HepG2 (cell line): Measurements from ENCODE around the gene SIN3A.

Source experiments
- AHDC1 ChIP-seq: sonication (generic); formaldehyde crosslinking; IDR thresholded peaks from 2 replicates; pipeline ENCODE4 v1.5.1; 2020; ENCODE audit warnings: mild to moderate bottlenecking, missing genetic modification reagents, borderline replicate concordance
- ATF3 ChIP-seq: sonication (generic); formaldehyde crosslinking; IDR thresholded peaks from 2 replicates; pipeline ENCODE4 v1.4.0; 2020; ENCODE audit warnings: missing genetic modification reagents
- CBX5 ChIP-seq: sonication (generic); formaldehyde crosslinking; IDR thresholded peaks from 2 replicates; pipeline ENCODE4 v1.4.0; 2020; ENCODE audit warnings: missing genetic modification reagents, borderline replicate concordance
- CREB1 ChIP-seq, 2 experiments: fragments of 450-650 bp in 1 of 2; IDR thresholded peaks; 2 replicates each; pipeline ENCODE4 v1.6.1; 2016 to 2017; ENCODE audit warnings: control low read depth in 1 of 2, mild to moderate bottlenecking in 1 of 2, missing compliant biosample characterization in 1 of 2, missing genetic modification characterization in 1 of 2
- CTCF ChIP-seq: sonication (generic); formaldehyde crosslinking; IDR thresholded peaks from 2 replicates; pipeline ENCODE4 v1.5.0; 2020; ENCODE audit warnings: mild to moderate bottlenecking, missing genetic modification reagents, moderate library complexity
- EP300 ChIP-seq, 3 experiments: sonication (generic) in 1 of 3; formaldehyde crosslinking in 1 of 3; IDR thresholded peaks; 2 replicates each; pipeline versions ENCODE4 v1.5.1 to v1.6.1; 2011 to 2020; ENCODE audit warnings: low read depth in 2 of 3, low read length in 2 of 3, borderline replicate concordance in 1 of 3, improper control_type of control experiment in 1 of 3, mild to moderate bottlenecking in 1 of 3, missing genetic modification reagents in 1 of 3, moderate library complexity in 1 of 3
- FLYWCH1 ChIP-seq: sonication (generic); formaldehyde crosslinking; IDR thresholded peaks from 2 replicates; pipeline ENCODE4 v1.8.1; 2023; ENCODE audit warnings: mild to moderate bottlenecking, missing genetic modification reagents
- PPARG ChIP-seq: conservative IDR thresholded peaks from 2 replicates; pipeline ENCODE4 v1.6.1; 2016; ENCODE audit warnings: missing biosample characterization, missing genetic modification reagents
- PRMT3 ChIP-seq: sonication (generic); formaldehyde crosslinking; IDR thresholded peaks from 2 replicates; pipeline ENCODE4 v1.8.1; 2022; ENCODE audit warnings: low read depth, mild to moderate bottlenecking, moderate library complexity, missing genetic modification reagents, borderline replicate concordance
- ZNF530 ChIP-seq: sonication (generic); formaldehyde crosslinking; IDR thresholded peaks from 2 replicates; pipeline ENCODE4 v1.5.0; 2020; ENCODE audit warnings: low read depth, mild to moderate bottlenecking, missing genetic modification reagents

- TF ChIP-seq CREB1 (IDR thresholded peaks at IDR 0.05) = no peak
- TF ChIP-seq CREB1 (CRISPR knock-in tag; IDR thresholded peaks at IDR 0.05) = no peak
- TF ChIP-seq ATF3 (CRISPR knock-in tag) = no peak
- no peak for TF ChIP-seq FLYWCH1 (CRISPR knock-in tag)
- TF ChIP-seq PRMT3 (CRISPR knock-in tag) = no peak
- no peak for TF ChIP-seq CBX5 (CRISPR knock-in tag)
- no peak for TF ChIP-seq EP300 (IDR thresholded peaks at IDR 0.05; ENCODE audit: low read depth in 2 of 2, low read length in 2 of 2)
- TF ChIP-seq EP300 (CRISPR knock-in tag; IDR thresholded peaks at IDR 0.05; ENCODE audit: borderline replicate concordance) = no peak
- TF ChIP-seq CTCF (CRISPR knock-in tag) = no peak
- no peak for TF ChIP-seq PPARG
- TF ChIP-seq AHDC1 = no peak
- no peak for TF ChIP-seq ZNF530 (CRISPR knock-in tag)
Observed at GRCh38 chr15:75431270-75431669, 20.2 kb downstream of the SIN3A start.
